K562 (cell line): ENCODE results near the gene RHBG. TPM values are rescaled to one million over a fixed set of nuclear protein-coding genes. Genes with fewer than 3 reads are reported as not detected.

Experiments
- ARHGAP35 ChIP-seq: fragments of 450-650 bp; IDR thresholded peaks from 2 replicates; pipeline ENCODE4 v1.6.1; 2018; ENCODE audit not compliant: partially characterized antibody
- BMI1 ChIP-seq: fragments of 150-350 bp; IDR thresholded peaks from 2 replicates; pipeline ENCODE4 v1.6.1; 2014; ENCODE audit warnings: low read length
- CGGBP1 ChIP-seq: fragments of 250-450 bp; sonication (Bioruptor Pico); IDR thresholded peaks from 2 replicates; pipeline ENCODE4 v1.9.0; 2021; ENCODE audit warnings: mild to moderate bottlenecking
- EWSR1 ChIP-seq: fragments of 450-650 bp; IDR thresholded peaks from 2 replicates; pipeline ENCODE4 v1.6.1; 2018; ENCODE audit warnings: borderline replicate concordance, mild to moderate bottlenecking, low read depth, moderate library complexity; ENCODE audit not compliant: partially characterized antibody
- IRF1 ChIP-seq: sonication (generic); formaldehyde crosslinking; IDR thresholded peaks from 2 replicates; pipeline ENCODE4 v1.8.0; 2022; ENCODE audit warnings: missing genetic modification reagents, mild to moderate bottlenecking, borderline replicate concordance
- MCM2 ChIP-seq: fragments of 450-650 bp; IDR thresholded peaks from 2 replicates; pipeline ENCODE4 v1.6.1; 2017; ENCODE audit warnings: low read depth, mild to moderate bottlenecking
- NCOA4 ChIP-seq: fragments of 450-650 bp; IDR thresholded peaks from 2 replicates; pipeline ENCODE4 v1.6.1; 2018; ENCODE audit warnings: mild to moderate bottlenecking; ENCODE audit not compliant: partially characterized antibody
- NRF1 ChIP-seq, 2 experiments: fragments of 450-650 bp; IDR thresholded peaks in 1 of 2; conservative IDR thresholded peaks in 1 of 2; 2 replicates each; pipeline ENCODE4 v1.6.1; 2014; ENCODE audit warnings: mild to moderate bottlenecking in 2 of 2
- SMAD2 ChIP-seq: fragments of 150-350 bp; IDR thresholded peaks from 2 replicates; pipeline ENCODE4 v1.6.1; 2014; ENCODE audit warnings: low read depth, mild to moderate bottlenecking, low read length
- SMARCC2 ChIP-seq: fragments of 450-650 bp; IDR thresholded peaks from 2 replicates; pipeline ENCODE4 v1.6.1; 2017; ENCODE audit warnings: antibody characterized with exemption, moderate library complexity, mild to moderate bottlenecking, low read depth
- SNAPC5 ChIP-seq: fragments of 250-450 bp; sonication (Bioruptor Pico); IDR thresholded peaks from 2 replicates; pipeline ENCODE4 v1.8.0; 2021; ENCODE audit warnings: moderate library complexity, mild to moderate bottlenecking, inconsistent platforms
- TEAD4 ChIP-seq, 2 experiments: sonication (generic) in 1 of 2; formaldehyde crosslinking in 1 of 2; IDR thresholded peaks; 2 replicates each; pipeline versions ENCODE4 v1.6.1 to v1.8.0; 2012 to 2022; ENCODE audit warnings: borderline replicate concordance in 1 of 2, inconsistent platforms in 1 of 2, low read length in 1 of 2, mild to moderate bottlenecking in 1 of 2, missing genetic modification reagents in 1 of 2
- ZFX ChIP-seq: sonication (generic); formaldehyde crosslinking; IDR thresholded peaks from 2 replicates; pipeline ENCODE4 v1.8.0; 2022; ENCODE audit warnings: mild to moderate bottlenecking, missing genetic modification reagents, moderate library complexity
- ZNF3 ChIP-seq: fragments of 250-450 bp; sonication (Bioruptor Pico); IDR thresholded peaks from 2 replicates; pipeline ENCODE4 v1.5.0; 2021; ENCODE audit warnings: mild to moderate bottlenecking, moderate library complexity
- ZNF561 ChIP-seq: fragments of 450-650 bp; formaldehyde crosslinking; conservative IDR thresholded peaks from 2 replicates; pipeline ENCODE4 v1.4.0; 2020; ENCODE audit warnings: mild to moderate bottlenecking, moderate library complexity
- ZNF584 ChIP-seq: fragments of 200-800 bp; sonication (Bioruptor generic); IDR thresholded peaks from 2 replicates; pipeline ENCODE4 v1.6.1; 2016; ENCODE audit warnings: low read depth, mild to moderate bottlenecking, missing genetic modification characterization, missing compliant biosample characterization
- ZNF740 ChIP-seq, 3 experiments: fragments of 200-800 bp in 1 of 3; sonication (Bioruptor generic) in 1 of 3; sonication (generic) in 1 of 3; formaldehyde crosslinking in 1 of 3; IDR thresholded peaks; 2 replicates each; pipeline versions ENCODE4 v1.6.1 to v1.8.0; 2016 to 2022; ENCODE audit warnings: mild to moderate bottlenecking in 2 of 3, missing compliant biosample characterization in 2 of 3, missing genetic modification characterization in 2 of 3, missing genetic modification reagents in 1 of 3
- polyA plus RNA-seq, 8 experiments: library from polyadenylated mRNA; depleted of rRNA in 4 of 8; stranded (reverse) in 5 of 8; unstranded in 3 of 8; fragments of >200 nt; fragmentation: Nextera tagmentation in 2 of 8; fragmentation: Illumina TruSeq in 1 of 8; extraction: Ambion mirVana in 2 of 8; extraction: Trizol in 1 of 8; gene quantifications; 2 replicates each; pipeline versions ENCODE4 v1.2.1 to v1.2.3, GENCODE V29; 2011 to 2014; ENCODE audit warnings: inconsistent platforms in 1 of 8, missing spikeins in 1 of 8
- total RNA-seq, 7 experiments: library from RNA; depleted of rRNA in 6 of 7; stranded (reverse); fragments of >200 nt in 6 of 7; fragmentation: Illumina TruSeq in 2 of 7; extraction: Trizol in 2 of 7; gene quantifications; 2 replicates each; pipeline versions ENCODE4 v1.2.1 to v1.2.3, GENCODE V29; 2011 to 2021; ENCODE audit warnings: low replicate concordance in 1 of 7
- TF ChIP-seq, protein P1 (sequence below): fragments of 450-650 bp; formaldehyde crosslinking; IDR thresholded peaks from 2 replicates; pipeline ENCODE4 v1.4.0; 2020; ENCODE audit warnings: mild to moderate bottlenecking, moderate library complexity
- TF ChIP-seq, protein P2 (sequence below): sonication (generic); formaldehyde crosslinking; IDR thresholded peaks from 2 replicates; pipeline ENCODE4 v1.8.1; 2022; ENCODE audit warnings: missing genetic modification reagents
- TF ChIP-seq, protein P3 (sequence below): sonication (generic); formaldehyde crosslinking; IDR thresholded peaks from 2 replicates; pipeline ENCODE4 v1.9.0; 2022; ENCODE audit warnings: mild to moderate bottlenecking, missing genetic modification reagents

RHBG gene
- total and polyA plus RNA-seq, 9 of the 15 experiments (the other 6 are each of a cell fraction or from before 2014, with no cell fraction given), result not detected

DNA sequence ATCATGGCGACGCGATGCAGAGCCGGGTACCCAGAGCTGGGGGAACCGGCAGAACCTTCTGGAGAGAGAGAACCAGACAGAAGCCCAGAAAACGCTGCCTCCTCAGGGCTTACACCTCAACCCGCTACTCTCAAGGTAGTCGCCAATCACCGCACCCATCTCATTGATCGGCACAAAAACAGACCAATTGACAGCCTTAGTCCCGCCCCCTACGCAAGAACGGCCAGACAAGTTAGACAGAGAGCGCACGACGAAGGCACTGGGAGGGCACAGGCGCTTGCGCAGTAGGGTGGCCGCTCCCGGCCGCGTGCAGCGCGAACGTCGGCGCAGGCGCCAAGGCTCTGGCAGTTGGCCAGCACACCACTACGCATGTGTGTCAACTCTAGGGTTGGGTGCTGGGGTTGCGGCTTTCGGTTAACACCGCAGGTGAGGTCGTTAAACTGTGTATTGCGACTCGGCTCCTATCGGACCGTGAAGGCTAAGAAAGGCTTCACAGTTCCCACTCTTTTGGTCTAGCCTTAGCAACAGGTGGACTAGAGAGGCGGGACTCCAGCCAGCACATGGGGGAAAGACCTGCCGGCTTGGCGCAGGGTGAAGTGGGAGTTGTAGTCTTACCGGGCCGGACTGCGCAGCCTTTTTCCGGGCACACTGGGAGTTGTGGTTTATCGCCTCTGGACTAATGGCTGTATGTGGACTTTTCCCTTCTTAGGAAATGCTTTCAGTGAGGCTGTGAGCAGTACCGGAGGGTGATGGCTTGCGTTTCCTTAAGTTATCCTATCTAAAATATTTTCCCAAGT lies 30.6 kb upstream of the RHBG start, which contains the start of the genes CCT3 and TSACC (continued):
- TF ChIP-seq ZNF3 (no peak), ZFX (CRISPR knock-in tag) (peak; percentile 43; the same call in 1 of the 2 replicates), CGGBP1 (no peak), BMI1 (no peak), ZNF561 (CRISPR knock-in tag) (no peak), TEAD4 (IDR thresholded peaks at IDR 0.05; ENCODE audit: low read length) (no peak), TEAD4 (CRISPR knock-in tag; IDR thresholded peaks at IDR 0.05; ENCODE audit: borderline replicate concordance) (no peak), NRF1 (conservative IDR thresholded peaks at IDR 0.05 in 1 of 2, IDR thresholded peaks at IDR 0.05 in 1 of 2) (peak; percentile 99), SMAD2 (no peak), MCM2 (no peak), NCOA4 (no peak), ZNF740 (CRISPR knock-in tag; IDR thresholded peaks at IDR 0.05) (no peak), ZNF740 (tag; IDR thresholded peaks at IDR 0.05) (no peak), SMARCC2 (no peak), ARHGAP35 (no peak), IRF1 (CRISPR knock-in tag) (no peak), EWSR1 (no peak), SNAPC5 (CRISPR knock-in tag) (no peak), ZNF584 (CRISPR knock-in tag) (0 out of 2 replicates have a peak, but pooled peaks have one; percentile 37)
- TF ChIP-seq, protein P1, sequence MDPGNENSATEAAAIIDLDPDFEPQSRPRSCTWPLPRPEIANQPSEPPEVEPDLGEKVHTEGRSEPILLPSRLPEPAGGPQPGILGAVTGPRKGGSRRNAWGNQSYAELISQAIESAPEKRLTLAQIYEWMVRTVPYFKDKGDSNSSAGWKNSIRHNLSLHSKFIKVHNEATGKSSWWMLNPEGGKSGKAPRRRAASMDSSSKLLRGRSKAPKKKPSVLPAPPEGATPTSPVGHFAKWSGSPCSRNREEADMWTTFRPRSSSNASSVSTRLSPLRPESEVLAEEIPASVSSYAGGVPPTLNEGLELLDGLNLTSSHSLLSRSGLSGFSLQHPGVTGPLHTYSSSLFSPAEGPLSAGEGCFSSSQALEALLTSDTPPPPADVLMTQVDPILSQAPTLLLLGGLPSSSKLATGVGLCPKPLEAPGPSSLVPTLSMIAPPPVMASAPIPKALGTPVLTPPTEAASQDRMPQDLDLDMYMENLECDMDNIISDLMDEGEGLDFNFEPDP, result no peak
- TF ChIP-seq, protein P2, sequence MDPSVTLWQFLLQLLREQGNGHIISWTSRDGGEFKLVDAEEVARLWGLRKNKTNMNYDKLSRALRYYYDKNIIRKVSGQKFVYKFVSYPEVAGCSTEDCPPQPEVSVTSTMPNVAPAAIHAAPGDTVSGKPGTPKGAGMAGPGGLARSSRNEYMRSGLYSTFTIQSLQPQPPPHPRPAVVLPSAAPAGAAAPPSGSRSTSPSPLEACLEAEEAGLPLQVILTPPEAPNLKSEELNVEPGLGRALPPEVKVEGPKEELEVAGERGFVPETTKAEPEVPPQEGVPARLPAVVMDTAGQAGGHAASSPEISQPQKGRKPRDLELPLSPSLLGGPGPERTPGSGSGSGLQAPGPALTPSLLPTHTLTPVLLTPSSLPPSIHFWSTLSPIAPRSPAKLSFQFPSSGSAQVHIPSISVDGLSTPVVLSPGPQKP (CRISPR knock-in tag), result no peak
- TF ChIP-seq, protein P3, sequence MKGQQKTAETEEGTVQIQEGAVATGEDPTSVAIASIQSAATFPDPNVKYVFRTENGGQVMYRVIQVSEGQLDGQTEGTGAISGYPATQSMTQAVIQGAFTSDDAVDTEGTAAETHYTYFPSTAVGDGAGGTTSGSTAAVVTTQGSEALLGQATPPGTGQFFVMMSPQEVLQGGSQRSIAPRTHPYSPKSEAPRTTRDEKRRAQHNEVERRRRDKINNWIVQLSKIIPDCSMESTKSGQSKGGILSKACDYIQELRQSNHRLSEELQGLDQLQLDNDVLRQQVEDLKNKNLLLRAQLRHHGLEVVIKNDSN (CRISPR knock-in tag), result peak; percentile 78
